Glutamatergic neuron (in vitro differentiated cells): ENCODE measurements around the gene HS3ST2. TPM values are rescaled to one million over a fixed set of nuclear protein-coding genes. Genes with fewer than 3 reads are reported as not detected.

Experiments used
- DNase-seq: peaks from one replicate; pipeline ENCODE4 v3.0.0; 2022
- H3K27ac Mint-ChIP-seq: one replicate; pipeline ENCODE4 v1.8.0; 2020; ENCODE audit warnings: mild to moderate bottlenecking, mixed read lengths, inconsistent platforms; ENCODE audit not compliant: unreplicated experiment
- H3K27me3 Mint-ChIP-seq: one replicate; pipeline ENCODE4 v1.8.0; 2020; ENCODE audit warnings: mild to moderate bottlenecking, moderate library complexity, mixed read lengths, inconsistent platforms; ENCODE audit not compliant: unreplicated experiment
- H3K36me3 Mint-ChIP-seq: one replicate; pipeline ENCODE4 v1.8.0; 2020; ENCODE audit warnings: mild to moderate bottlenecking, mixed read lengths, inconsistent platforms; ENCODE audit not compliant: unreplicated experiment
- H3K4me1 Mint-ChIP-seq: one replicate; pipeline ENCODE4 v1.8.0; 2020; ENCODE audit warnings: mild to moderate bottlenecking, low read depth, mixed read lengths, inconsistent platforms; ENCODE audit not compliant: unreplicated experiment
- H3K4me3 Mint-ChIP-seq: one replicate; pipeline ENCODE4 v1.8.0; 2020; ENCODE audit warnings: mild to moderate bottlenecking, mixed read lengths, inconsistent platforms; ENCODE audit not compliant: unreplicated experiment
- H3K9me3 Mint-ChIP-seq: one replicate; pipeline ENCODE4 v1.8.0; 2020; ENCODE audit warnings: mild to moderate bottlenecking, moderate library complexity, mixed read lengths, inconsistent platforms; ENCODE audit not compliant: unreplicated experiment
- total RNA-seq: library from RNA; stranded (reverse); fragmentation: NEBNext Ultra II Directional; extraction: Animal tissue kit (Norgen Biotek cat#: 25700); gene quantifications from one replicate; pipeline ENCODE4 v1.2.1, GENCODE V29; 2021; ENCODE audit not compliant: unreplicated experiment
- TF ChIP-seq, protein P1 (sequence below): fragments of 200-600 bp; sonication (generic); IDR thresholded peaks from one replicate; pipeline ENCODE4 v1.5.0; 2021; ENCODE audit not compliant: partially characterized antibody, unreplicated experiment

The HS3ST2 gene
- total RNA-seq, 1 donor from 2014 or later = 32.5 TPM

DNA sequence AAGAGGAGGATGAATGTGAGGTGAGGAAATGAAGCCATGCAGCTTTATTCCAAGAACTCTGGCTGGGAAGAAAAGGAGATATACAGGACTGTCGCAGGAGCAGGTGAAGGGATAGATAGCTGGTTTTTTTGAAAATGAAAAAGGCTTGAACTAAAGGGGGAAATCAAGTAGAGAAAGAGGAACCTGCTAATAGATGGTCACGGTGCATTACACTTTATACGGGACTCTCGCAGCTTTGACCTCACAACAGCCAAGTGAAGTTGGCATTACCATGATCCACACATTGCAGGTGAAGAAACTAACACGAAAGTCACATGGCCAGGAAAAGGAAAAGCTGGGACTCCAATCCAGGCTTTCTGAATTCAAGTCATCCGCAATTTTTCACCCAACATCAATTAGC lies 86.9 kb downstream of the HS3ST2 start:
- no peak for DNase-seq
- H3K36me3 Mint-ChIP-seq = no peaks in the 10 kb centered on the region
- H3K4me3 Mint-ChIP-seq = no peak overlapping the region
- no peaks in the 10 kb centered on the region for H3K27me3 Mint-ChIP-seq
- TF ChIP-seq, protein P1, sequence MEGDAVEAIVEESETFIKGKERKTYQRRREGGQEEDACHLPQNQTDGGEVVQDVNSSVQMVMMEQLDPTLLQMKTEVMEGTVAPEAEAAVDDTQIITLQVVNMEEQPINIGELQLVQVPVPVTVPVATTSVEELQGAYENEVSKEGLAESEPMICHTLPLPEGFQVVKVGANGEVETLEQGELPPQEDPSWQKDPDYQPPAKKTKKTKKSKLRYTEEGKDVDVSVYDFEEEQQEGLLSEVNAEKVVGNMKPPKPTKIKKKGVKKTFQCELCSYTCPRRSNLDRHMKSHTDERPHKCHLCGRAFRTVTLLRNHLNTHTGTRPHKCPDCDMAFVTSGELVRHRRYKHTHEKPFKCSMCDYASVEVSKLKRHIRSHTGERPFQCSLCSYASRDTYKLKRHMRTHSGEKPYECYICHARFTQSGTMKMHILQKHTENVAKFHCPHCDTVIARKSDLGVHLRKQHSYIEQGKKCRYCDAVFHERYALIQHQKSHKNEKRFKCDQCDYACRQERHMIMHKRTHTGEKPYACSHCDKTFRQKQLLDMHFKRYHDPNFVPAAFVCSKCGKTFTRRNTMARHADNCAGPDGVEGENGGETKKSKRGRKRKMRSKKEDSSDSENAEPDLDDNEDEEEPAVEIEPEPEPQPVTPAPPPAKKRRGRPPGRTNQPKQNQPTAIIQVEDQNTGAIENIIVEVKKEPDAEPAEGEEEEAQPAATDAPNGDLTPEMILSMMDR = no peak
- peaks cover 2% of the 10 kb centered on the region for H3K9me3 Mint-ChIP-seq
- no peaks in the 10 kb centered on the region for H3K4me1 Mint-ChIP-seq
- no peak overlapping the region for H3K27ac Mint-ChIP-seq

DNA sequence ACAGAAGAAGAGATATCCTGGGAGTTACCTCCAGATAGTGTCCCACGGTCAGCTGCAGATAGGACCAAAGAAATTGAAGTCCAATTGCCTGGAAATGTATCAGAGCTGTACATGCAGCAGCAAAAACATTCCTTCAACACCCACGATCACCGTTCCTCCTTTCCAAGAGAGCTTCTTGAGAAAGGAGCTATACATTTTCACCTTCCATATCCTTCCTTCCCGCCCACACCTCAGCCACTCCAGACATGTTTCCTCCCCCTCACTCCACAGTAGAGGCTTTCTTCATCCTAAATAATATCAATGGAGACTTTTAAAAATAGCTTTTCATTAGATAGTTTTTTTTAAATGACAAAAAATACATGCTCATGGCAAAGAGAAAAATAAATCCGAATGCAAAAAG lies 87.6 kb downstream of the HS3ST2 start:
- Mint-ChIP-seq H3K27ac (no peak overlapping the region), H3K4me3 (no peak overlapping the region), H3K9me3 (peaks cover 2% of the 10 kb centered on the region), H3K4me1 (no peaks in the 10 kb centered on the region), H3K27me3 (no peaks in the 10 kb centered on the region), H3K36me3 (no peaks in the 10 kb centered on the region)
- TF ChIP-seq, protein P1 = no peak
- no peak for DNase-seq

DNA sequence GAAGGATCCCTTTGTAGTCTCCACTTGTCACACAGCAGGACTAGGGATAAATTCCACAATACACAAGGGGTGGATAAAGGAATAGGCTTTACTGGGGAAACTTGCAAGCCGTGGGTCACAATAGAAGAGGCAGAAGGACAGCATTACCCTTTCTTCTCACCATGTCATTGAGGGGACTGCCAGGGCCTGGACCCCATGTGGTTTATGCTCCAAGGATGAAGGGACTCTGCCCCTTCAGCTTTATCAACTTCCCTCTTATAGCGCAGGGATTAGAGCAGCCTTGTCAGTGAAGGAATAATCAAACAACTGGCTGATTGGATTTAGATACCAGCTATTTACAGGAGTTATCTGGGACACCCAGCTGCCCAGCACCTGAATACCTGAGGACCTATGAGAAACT lies 89.8 kb downstream of the HS3ST2 start:
- TF ChIP-seq, protein P1 = no peak
- Mint-ChIP-seq H3K9me3 (no peaks in the 10 kb centered on the region), H3K4me1 (no peaks in the 10 kb centered on the region), H3K4me3 (no peak overlapping the region), H3K27ac (no peak overlapping the region), H3K27me3 (no peaks in the 10 kb centered on the region), H3K36me3 (no peaks in the 10 kb centered on the region)
- no peak for DNase-seq

DNA sequence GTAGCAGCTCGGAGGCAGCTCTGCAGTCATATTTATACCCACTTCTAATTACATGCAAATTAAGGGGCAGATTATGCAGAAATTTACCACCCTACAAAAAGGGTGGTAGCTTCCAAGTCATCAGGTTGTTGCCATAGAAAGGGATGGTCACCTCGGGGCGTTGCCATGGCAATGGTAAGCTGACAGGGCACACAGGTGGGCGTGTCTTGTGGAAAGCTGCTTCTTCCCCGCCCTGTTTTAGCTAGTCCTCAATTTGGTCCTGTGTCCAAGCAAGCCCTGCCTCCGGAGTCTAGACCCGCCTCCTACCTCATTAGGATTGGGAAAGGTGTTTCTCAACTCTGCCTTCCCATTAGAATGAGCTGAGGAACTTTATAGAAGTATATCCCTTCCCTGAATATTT lies 98.7 kb downstream of the HS3ST2 start:
- Mint-ChIP-seq H3K36me3 (peaks cover 15% of the 10 kb centered on the region), H3K9me3 (peaks cover 3% of the 10 kb centered on the region), H3K27ac (no peak overlapping the region), H3K27me3 (peaks cover 2% of the 10 kb centered on the region), H3K4me1 (no peaks in the 10 kb centered on the region), H3K4me3 (no peak overlapping the region)
- no peak for DNase-seq
- TF ChIP-seq, protein P1 = no peak

DNA sequence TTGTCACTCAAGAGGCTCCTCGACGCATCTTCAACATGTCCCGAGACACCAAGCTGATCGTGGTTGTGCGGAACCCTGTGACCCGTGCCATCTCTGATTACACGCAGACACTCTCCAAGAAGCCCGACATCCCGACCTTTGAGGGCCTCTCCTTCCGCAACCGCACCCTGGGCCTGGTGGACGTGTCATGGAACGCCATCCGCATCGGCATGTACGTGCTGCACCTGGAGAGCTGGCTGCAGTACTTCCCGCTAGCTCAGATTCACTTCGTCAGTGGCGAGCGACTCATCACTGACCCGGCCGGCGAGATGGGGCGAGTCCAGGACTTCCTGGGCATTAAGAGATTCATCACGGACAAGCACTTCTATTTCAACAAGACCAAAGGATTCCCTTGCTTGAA lies 101.0 kb downstream of the HS3ST2 start:
- no peaks in the 10 kb centered on the region for H3K4me1 Mint-ChIP-seq
- H3K9me3 Mint-ChIP-seq = peaks cover 3% of the 10 kb centered on the region
- peaks cover 4% of the 10 kb centered on the region for H3K27me3 Mint-ChIP-seq
- H3K4me3 Mint-ChIP-seq = no peak overlapping the region
- no peak overlapping the region for H3K27ac Mint-ChIP-seq
- TF ChIP-seq, protein P1 = no peak
- peaks cover 15% of the 10 kb centered on the region for H3K36me3 Mint-ChIP-seq
- no peak for DNase-seq
